Left cardiac atrium (tissue), 4 donors: ENCODE results near the gene NEURL1. TPM values are rescaled to one million over a fixed set of nuclear protein-coding genes. Genes with fewer than 3 reads are reported as not detected.
"Not testable (repeated sequence)": the region's sequence is repeated elsewhere in the genome, so short reads cannot be mapped to it uniquely, and the experiment has no call there.

Source experiments
- ATAC-seq, 2 donors: fragments of 200-7000 bp; cut with Tn5 transposase; one replicate each; pipeline ENCODE4 v1.9.1; 2020; ENCODE audit warnings: mild to moderate bottlenecking in 2 of 2, moderate library complexity in 2 of 2
- DNase-seq: peaks from one replicate; pipeline ENCODE4 v3.0.0-alpha.2; 2020
- intact Hi-C, 2 donors: fragments of 100-400 bp; cut with DNase I; formaldehyde crosslinking; loops; one replicate each; pipeline versions ENCODE4 v1.14.1 to v1.15.1; 2022 to 2023
- total RNA-seq, 2 donors: library from RNA; stranded (reverse); fragmentation: NEBNext Ultra II Directional; extraction: Animal tissue kit (Norgen Biotek cat#: 25700); gene quantifications; one replicate each; pipeline ENCODE4 v1.2.1, GENCODE V29; 2021
- donor health status: DM: no; HTN: yes; CAD: no.
- donor health status: DM: no; HTN: yes; CAD: no; lungs with severe emphysema.
- donor health status: DM: yes; HTN: yes; CAD: no.
- donor health status: Dilated cardiomyopathy.

Gene NEURL1
- total RNA-seq, 2 donors from 2014 or later: 0.12 to 0.39 TPM

GRCh38 chr10:103458720-103459119, 34.8 kb upstream of the NEURL1 start, which contains the start of gene CALHM1:
CALHM1 (minus strand) TSS chr10:103458900; CDS start chr10:103458751, 149 bp downstream.
- intact Hi-C loops: no loop called here
- DNase-seq: no peak
- no peak for ATAC-seq

DNA sequence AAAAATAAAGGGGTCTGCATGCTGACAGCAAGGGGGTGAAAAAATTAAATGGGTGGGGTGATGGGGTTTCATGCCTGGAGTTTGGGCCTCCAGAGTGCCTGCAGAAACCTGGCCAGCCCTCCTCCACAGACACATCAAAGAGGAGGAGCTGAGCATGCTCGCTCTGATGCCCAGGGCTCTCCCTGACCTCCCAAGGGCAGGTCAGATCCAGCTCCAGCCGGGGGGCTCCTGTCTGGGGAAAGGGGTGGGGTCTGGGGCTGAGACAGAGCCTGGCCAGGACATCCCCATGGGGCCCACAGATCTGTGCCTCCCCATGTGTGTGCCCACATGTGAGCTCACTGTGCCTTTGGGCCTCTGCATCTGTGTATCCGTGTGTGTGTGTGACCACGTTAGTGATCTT, 33.9 kb upstream of the NEURL1 start:
- intact Hi-C loops: no loop called here
- ATAC-seq: no peak
- no peak for DNase-seq

- DNase-seq: no peak
- no peak for ATAC-seq
- intact Hi-C loops: no loop called here
Measured at GRCh38 chr10:103463499-103463898, 30.0 kb upstream of the NEURL1 start.

GRCh38 chr10:103465411-103466179, 27.9 kb upstream of the NEURL1 start:
- intact Hi-C loops: no loop called here
- ATAC-seq (peak in 1 of 2 donors; percentile 23), DNase-seq (no peak)

DNA sequence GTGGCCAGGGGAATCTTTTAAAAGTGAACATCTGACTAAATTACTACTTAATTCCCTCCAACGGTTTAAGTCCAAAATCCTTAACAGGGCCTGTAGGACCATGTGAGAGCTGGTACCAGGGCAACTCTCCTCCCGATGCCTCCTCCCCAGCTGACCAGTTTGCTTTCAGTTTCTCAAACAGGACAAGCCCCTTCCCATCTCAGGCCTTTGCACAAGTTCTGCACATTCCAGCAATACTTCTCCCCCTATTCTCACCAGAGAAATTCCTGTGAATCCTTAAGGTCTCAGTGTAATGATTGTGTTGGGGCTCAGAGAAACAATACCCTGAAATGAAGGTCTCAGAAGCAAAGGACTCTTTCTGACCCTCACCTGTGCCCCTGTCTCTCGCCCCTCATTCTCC, 26.8 kb upstream of the NEURL1 start:
- no peak for ATAC-seq
- intact Hi-C loops: no loop called here
- DNase-seq: no peak

- no peak for ATAC-seq
- DNase-seq: no peak
- intact Hi-C loops: no loop called here
Measured at GRCh38 chr10:103467406-103467805, 26.1 kb upstream of the NEURL1 start.

DNA sequence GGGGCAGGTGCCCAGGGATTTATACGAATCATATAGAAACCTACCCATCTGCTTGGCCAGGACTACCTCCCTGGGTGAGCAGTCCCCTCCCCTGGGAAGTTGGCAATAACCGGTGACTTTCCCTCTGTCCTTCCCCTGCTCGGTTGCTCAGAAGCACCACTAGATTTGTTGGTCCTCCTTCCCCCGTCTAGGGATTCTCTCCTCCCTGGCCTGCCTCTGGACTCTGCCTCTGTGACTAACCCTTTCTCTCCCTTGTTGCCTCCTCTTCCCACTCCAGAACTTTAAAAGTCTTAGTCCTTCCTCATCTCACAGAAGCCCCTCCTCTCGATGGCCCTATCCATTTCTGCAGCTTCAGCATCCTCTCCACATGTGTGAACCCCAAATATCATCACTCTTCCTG, 24.3 kb upstream of the NEURL1 start:
- ATAC-seq: no peak
- intact Hi-C loops: no loop called here
- DNase-seq: no peak

GRCh38 chr10:103470761-103471653, 22.5 kb upstream of the NEURL1 start:
- intact Hi-C loops: no loop called here
- ATAC-seq (peak; percentile 84 to 90), DNase-seq (peak; percentile 67)

GRCh38 chr10:103472005-103472404, 21.5 kb upstream of the NEURL1 start:
- DNase-seq (no peak), ATAC-seq (no peak)
- intact Hi-C loops: no loop called here

DNA sequence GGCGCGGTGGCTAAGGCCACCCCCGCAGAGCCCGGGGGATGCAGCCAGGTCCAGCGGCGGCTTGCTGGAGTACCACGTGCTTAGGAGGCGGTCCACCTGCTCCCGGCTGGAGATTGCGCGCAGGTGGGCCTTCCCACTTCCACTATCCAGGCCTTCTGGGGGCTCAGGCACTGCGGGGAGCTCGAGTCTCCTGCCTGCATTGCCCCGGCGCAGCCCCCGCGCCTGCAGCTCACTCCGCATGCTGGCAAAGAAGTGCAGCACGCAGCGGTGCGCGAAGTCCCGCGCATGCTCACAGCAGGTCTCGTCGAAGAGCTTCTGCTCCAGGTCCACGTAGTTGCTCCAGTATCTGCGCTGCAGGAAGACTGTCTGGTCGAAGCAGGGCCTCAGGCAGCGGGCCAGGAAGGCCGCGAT, 20.2 kb upstream of the NEURL1 start:
- no peak for ATAC-seq
- intact Hi-C loops: no loop called here
- no peak for DNase-seq

DNA sequence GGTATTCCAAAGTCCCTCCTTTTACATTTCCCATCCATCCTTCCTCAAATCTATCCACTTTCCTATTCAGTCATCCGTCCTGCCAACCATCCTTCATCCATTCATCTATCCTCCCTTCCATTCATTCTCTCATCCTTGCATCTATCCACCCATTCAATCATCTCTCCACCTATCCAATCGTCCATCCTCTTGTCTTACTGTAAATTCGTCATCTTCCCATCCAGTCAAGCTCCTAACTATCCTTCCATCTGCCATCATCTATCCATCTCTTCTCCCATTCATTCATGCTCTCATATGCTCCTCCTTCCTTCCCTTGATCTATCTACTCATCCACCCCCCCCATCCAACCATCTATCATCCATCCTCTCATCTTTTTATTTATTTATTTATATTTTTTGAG, 19.4 kb upstream of the NEURL1 start:
- ATAC-seq (no peak), DNase-seq (no peak)
- intact Hi-C loops: no loop called here

DNA sequence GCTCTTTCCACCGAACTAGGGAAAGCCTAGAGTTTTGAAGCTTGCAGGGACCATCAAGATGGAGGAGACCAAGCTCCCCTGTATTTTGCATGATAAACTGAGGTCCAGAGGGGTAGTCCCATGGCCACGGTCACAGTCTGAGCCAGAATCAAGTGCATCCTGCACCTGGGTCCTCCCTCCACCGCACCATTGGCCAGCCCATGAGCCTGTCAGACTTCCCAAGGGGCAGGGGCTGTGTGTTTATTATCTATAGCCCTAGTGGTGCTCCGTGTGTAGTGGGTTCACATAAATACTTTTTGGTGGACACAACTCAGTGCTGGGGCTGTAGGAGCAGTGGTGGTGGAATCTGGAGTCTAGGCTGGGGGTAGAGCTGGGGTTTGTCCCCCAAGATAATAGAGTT, 18.1 kb upstream of the NEURL1 start:
- DNase-seq: peak; percentile 10
- no peak for ATAC-seq
- intact Hi-C loops: no loop called here

- ATAC-seq: no peak
- intact Hi-C loops: no loop called here
- DNase-seq: no peak
Measured at GRCh38 chr10:103476046-103476768, 17.3 kb upstream of the NEURL1 start.

- intact Hi-C loops: no loop called here
- ATAC-seq: no peak
Measured at GRCh38 chr10:103478671-103479070, 14.8 kb upstream of the NEURL1 start.

GRCh38 chr10:103479135-103479534, 14.4 kb upstream of the NEURL1 start, which contains the start of gene CALHM3:
CALHM3 (minus strand) TSS chr10:103479240; CDS start chr10:103479032, 208 bp downstream.
- intact Hi-C loops: no loop called here
- DNase-seq: no peak
- peak in 1 of 2 donors; percentile 12 for ATAC-seq

More at GRCh38 chr10:103478671-103479070, 14.8 kb upstream of the NEURL1 start:
- no peak for DNase-seq

DNA sequence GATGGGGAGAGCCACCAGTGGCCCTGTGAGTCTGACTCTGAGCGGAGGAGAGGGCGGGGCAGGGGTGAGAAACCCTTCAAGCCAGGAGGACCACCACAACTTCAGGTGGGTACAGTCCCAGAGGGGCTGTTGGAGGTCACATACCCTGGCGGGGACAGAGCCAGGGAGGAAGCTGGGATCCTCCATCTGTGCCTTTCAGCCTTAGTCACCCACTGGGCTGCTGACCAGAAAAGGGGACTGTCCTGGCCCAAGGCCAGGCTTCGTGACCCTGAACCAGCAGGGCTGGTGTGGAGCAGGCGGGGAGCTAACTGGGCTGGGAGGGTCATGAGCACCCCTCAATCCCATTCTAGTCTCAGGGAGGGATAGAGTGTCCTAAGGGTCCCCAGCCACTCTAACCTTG, 13.0 kb upstream of the NEURL1 start:
- DNase-seq: peak; percentile 50
- peak in 1 of 2 donors; percentile 40 for ATAC-seq
- intact Hi-C loops: no loop called here

DNA sequence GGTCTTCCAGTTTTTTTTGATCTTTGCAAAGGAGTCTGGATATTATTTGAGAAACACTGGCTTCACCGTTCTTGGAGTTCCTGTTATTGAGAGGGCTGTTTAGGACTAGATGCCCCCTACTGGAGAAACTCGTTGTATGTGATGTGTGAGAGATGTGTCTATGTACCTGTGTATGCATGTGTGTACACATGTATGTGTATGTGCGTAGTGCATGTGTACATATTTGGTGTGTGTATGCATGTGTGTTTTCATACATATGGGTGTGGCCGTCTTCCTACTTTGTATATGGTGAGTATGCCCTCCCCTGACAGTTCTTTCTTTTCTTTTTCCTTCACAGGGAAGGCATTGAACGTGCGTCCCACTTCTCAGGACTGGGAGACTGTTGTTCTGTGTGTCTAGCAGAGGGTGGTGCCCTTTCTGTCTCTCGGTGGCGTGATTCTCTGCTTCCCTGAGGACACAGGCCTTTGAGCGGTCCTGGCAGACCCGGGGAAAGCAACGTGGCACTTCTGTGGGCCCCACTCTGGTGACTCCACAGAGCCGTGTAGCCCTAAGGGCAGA, 11.5 kb upstream of the NEURL1 start:
- ATAC-seq (peak; percentile 58 to 72), DNase-seq (no peak)
- intact Hi-C loops: no loop called here

- ATAC-seq, DNase-seq: not testable (repeated sequence)
- intact Hi-C loops: loop anchor here in 1 of 2 donors (5.0 kb wide), 1 partner anchor 70 kb away; no protein-coding TSS in a partner anchor
Measured at GRCh38 chr10:103486635-103487409, 6.7 kb upstream of the NEURL1 start.
